ENCODE results near the gene ELF2. TPM values are rescaled to one million over a fixed set of nuclear protein-coding genes. Genes with fewer than 3 reads are reported as not detected.
"Not testable (repeated sequence)": the region's sequence is repeated elsewhere in the genome, so short reads cannot be mapped to it uniquely, and the experiment has no call there.

Gene ELF2
- total RNA-seq, 2 experiments from 2014 or later: 24.2 to 29.7 TPM

GRCh38 chr4:139053909-139054308 lies 123.1 kb downstream of the ELF2 start:
- Mint-ChIP-seq H3K9me3 (no peaks in the 10 kb centered on the region), H3K27me3 (no peaks in the 10 kb centered on the region), H3K4me3 (no peak overlapping the region), H3K4me1 (ENCODE audit: low read depth) (peaks cover 17% of the 10 kb centered on the region), H3K36me3 (peaks cover 22% of the 10 kb centered on the region), H3K27ac (no peak overlapping the region)
- ChIA-PET POLR2A (no interaction called here), CTCF (interaction anchor here (3.6 kb wide), 1 partner anchor 23 kb away, joined by 18 read pairs; no protein-coding TSS in a partner anchor)
- intact Hi-C loops (cut with micrococcal nuclease): no loop called here
- DNase-seq: no peak

GRCh38 chr4:139050446-139050845 lies 126.6 kb downstream of the ELF2 start:
- Mint-ChIP-seq H3K4me1 (ENCODE audit: low read depth) (peaks cover 10% of the 10 kb centered on the region), H3K9me3 (no peaks in the 10 kb centered on the region), H3K4me3 (no peak overlapping the region), H3K27ac (no peak overlapping the region), H3K27me3 (no peaks in the 10 kb centered on the region), H3K36me3 (peaks cover 17% of the 10 kb centered on the region)
- intact Hi-C loops (cut with micrococcal nuclease): no loop called here
- no peak for DNase-seq
- POLR2A ChIA-PET: no interaction called here
- CTCF ChIA-PET: interaction anchor here (1.1 to 1.2 kb wide), 2 partner anchors 20 to 245 kb away, joined by 3 to 6 read pairs; no protein-coding TSS in a partner anchor

- CTCF ChIA-PET: no interaction called here
- no peak overlapping the region for H3K4me3 Mint-ChIP-seq
- peaks cover 5% of the 10 kb centered on the region for H3K4me1 Mint-ChIP-seq (ENCODE audit: low read depth)
- no peak overlapping the region for H3K27ac Mint-ChIP-seq
- H3K27me3 Mint-ChIP-seq: no peaks in the 10 kb centered on the region
- peaks cover 27% of the 10 kb centered on the region for H3K36me3 Mint-ChIP-seq
- POLR2A ChIA-PET: no interaction called here
- DNase-seq: no peak
- H3K9me3 Mint-ChIP-seq: no peaks in the 10 kb centered on the region
- intact Hi-C loops (cut with micrococcal nuclease): no loop called here
These were observed 129.0 kb downstream of the ELF2 start for GRCh38 chr4:139048026-139048425.

- POLR2A ChIA-PET: no interaction called here
- Mint-ChIP-seq H3K4me3 (no peak overlapping the region), H3K36me3 (peaks cover 29% of the 10 kb centered on the region), H3K27me3 (no peaks in the 10 kb centered on the region), H3K27ac (no peak overlapping the region), H3K4me1 (ENCODE audit: low read depth) (peaks cover 8% of the 10 kb centered on the region), H3K9me3 (no peaks in the 10 kb centered on the region)
- no peak for DNase-seq
- intact Hi-C loops (cut with micrococcal nuclease): no loop called here
- CTCF ChIA-PET: interaction anchor here (1.6 to 6.1 kb wide), 2 partner anchors 14 to 15 kb away, joined by 4 to 44 read pairs; no protein-coding TSS in a partner anchor
These were observed 132.7 kb downstream of the ELF2 start for GRCh38 chr4:139044291-139044690.

DNA sequence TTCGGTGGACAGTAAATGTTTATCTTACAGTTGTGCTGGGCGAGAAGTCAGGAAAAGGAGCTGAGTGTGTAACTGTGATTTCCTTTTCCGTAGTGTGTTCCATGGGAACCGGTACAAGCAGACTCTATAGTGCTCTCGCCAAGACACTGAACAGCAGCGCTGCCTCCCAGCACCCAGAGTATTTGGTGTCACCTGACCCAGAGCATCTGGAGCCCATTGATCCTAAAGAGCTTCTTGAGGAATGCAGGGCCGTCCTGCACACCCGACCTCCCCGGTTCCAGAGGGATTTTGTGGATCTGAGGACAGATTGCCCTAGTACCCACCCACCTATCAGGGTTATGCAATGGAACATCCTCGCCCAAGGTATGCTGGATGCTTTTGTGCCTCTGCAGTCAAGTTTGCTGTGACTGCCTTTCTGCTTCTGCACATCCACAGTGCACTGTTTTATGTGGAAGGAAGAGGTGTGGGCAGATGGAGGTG lies 134.0 kb downstream of the ELF2 start:
- Mint-ChIP-seq H3K36me3 (peaks cover 23% of the 10 kb centered on the region), H3K4me1 (ENCODE audit: low read depth) (peaks cover 7% of the 10 kb centered on the region), H3K9me3 (no peaks in the 10 kb centered on the region), H3K27ac (no peak overlapping the region), H3K27me3 (no peaks in the 10 kb centered on the region), H3K4me3 (no peak overlapping the region)
- CTCF ChIA-PET: interaction anchor here (6.1 kb wide), 1 partner anchor 12 kb away, joined by 44 read pairs; no protein-coding TSS in a partner anchor
- POLR2A ChIA-PET: interaction anchor here (0.9 kb wide), 1 partner anchor 28 kb away, joined by 4 read pairs; no protein-coding TSS in a partner anchor
- DNase-seq: no peak
- intact Hi-C loops (cut with micrococcal nuclease): no loop called here

DNA sequence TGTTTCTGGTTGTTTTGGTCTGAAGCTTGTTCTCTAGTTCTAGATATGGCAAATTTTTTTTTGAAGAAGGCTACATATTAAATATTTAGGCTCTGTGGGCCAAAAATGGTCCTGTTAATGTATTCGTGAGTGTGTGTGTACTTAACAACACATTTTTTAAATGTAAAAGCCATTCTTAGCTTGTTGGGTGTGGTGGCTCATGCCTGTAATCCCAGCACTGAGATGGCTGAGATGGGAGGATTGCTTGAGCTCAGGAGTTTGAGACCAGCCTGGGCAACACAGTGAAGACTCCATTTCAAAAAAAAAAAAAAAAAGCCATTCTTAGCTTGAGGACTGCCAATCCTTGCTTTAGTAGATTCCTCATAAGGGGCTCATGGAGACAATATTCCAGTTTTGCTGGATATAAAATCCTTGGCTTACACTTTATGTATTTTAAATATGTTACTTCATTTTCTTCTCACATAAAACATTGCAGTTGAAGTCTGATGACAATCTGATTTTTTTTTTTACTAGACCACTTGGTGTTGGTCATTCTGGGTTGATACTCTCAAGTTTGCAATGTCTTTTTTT lies 138.1 kb downstream of the ELF2 start:
- POLR2A ChIA-PET: no interaction called here
- peaks cover 17% of the 10 kb centered on the region for H3K36me3 Mint-ChIP-seq
- no peak overlapping the region for H3K4me3 Mint-ChIP-seq
- no peaks in the 10 kb centered on the region for H3K9me3 Mint-ChIP-seq
- H3K4me1 Mint-ChIP-seq (ENCODE audit: low read depth): peaks cover 3% of the 10 kb centered on the region
- CTCF ChIA-PET: interaction anchor here (1.4 kb wide), 1 partner anchor 9 kb away, joined by 11 read pairs; no protein-coding TSS in a partner anchor
- DNase-seq: no peak
- H3K27ac Mint-ChIP-seq: no peak overlapping the region
- intact Hi-C loops (cut with micrococcal nuclease): no loop called here
- H3K27me3 Mint-ChIP-seq: no peaks in the 10 kb centered on the region

DNA sequence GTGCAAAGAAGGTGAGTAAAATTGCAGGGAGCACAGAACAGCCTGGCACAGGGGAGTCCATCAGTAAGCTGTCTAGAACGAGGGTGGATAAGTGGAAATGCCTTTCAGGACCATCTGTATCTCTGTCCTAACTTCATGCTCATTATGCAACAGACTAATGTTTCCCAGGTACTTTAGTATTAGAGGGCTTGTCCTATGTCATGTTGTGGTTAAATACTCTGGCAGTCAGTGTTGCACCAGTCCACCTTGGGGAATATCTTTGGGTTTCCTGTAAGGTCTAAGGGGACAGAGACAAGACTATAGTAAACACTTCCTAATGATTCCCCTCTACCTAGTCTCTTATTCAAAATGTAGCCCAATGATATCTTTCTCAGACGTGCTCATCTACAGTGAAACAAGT lies 140.1 kb downstream of the ELF2 start:
- POLR2A ChIA-PET: no interaction called here

GRCh38 chr4:139035650-139036049 lies 141.4 kb downstream of the ELF2 start:
- POLR2A ChIA-PET: no interaction called here
- no peak overlapping the region for H3K27ac Mint-ChIP-seq
- intact Hi-C loops (cut with micrococcal nuclease): no loop called here

More for the DNA sequence above, 140.1 kb downstream of the ELF2 start:
- Mint-ChIP-seq H3K27ac (no peak overlapping the region), H3K27me3 (no peaks in the 10 kb centered on the region), H3K4me3 (no peak overlapping the region), H3K36me3 (peaks cover 11% of the 10 kb centered on the region), H3K4me1 (ENCODE audit: low read depth) (peaks cover 6% of the 10 kb centered on the region), H3K9me3 (no peaks in the 10 kb centered on the region)
- intact Hi-C loops (cut with micrococcal nuclease): no loop called here
- CTCF ChIA-PET: no interaction called here
- DNase-seq: no peak

DNA sequence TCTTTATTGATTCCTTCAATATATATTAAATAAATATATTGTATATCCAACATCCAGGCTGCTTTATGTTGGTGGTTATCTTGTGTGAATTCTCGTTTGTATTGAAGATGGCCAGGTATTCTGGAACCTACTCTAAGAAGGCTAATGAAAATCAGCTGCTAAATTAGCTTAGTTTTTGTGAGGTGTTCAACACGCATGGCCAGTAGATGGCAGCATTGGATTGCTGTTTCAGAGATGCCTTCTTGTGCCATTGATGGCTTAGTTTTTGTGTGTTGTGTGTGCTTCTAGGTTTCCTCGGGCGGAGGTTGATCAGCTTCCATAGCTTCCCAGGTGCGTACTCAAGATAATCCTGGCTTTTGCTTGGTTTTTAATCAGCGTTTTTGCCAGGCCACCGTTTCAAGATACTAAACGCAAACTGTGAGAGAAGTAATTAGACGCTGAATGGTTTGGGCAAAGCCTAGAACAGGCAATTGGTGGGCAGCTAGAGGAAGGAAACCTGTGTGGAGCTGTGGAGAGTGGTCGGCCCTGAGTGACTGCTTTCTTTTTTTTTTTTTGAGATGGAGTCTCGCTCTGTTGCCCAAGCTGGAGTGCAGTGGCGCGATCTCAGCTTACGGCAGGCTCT lies 146.3 kb downstream of the ELF2 start:
- Mint-ChIP-seq H3K36me3 (peaks cover 7% of the 10 kb centered on the region), H3K9me3 (no peaks in the 10 kb centered on the region), H3K4me1 (ENCODE audit: low read depth) (peaks cover 10% of the 10 kb centered on the region), H3K4me3 (no peak overlapping the region), H3K27me3 (no peaks in the 10 kb centered on the region), H3K27ac (no peak overlapping the region)
- ChIA-PET POLR2A (interaction anchor here (0.9 to 1.3 kb wide), 4 partner anchors 10 to 265 kb away, joined by 3 to 6 read pairs (median 4); partner anchors contain the start of gene NOCT), CTCF (interaction anchor here (0.6 to 3.4 kb wide), 64 partner anchors 8 to 622 kb away, joined by 3 to 63 read pairs (median 4); partner anchors contain the start of genes ELF2, MGARP, NAA15 and NOCT)
- intact Hi-C loops (cut with micrococcal nuclease): loop anchor here (1.0 to 5.0 kb wide), 5 partner anchors 54 to 265 kb away; partner anchors contain the start of gene ELF2
- DNase-seq: peak; percentile 78

More at GRCh38 chr4:139035650-139036049, 141.4 kb downstream of the ELF2 start:
- Mint-ChIP-seq H3K36me3 (peaks cover 9% of the 10 kb centered on the region), H3K4me3 (no peak overlapping the region), H3K27me3 (no peaks in the 10 kb centered on the region), H3K9me3 (no peaks in the 10 kb centered on the region), H3K4me1 (ENCODE audit: low read depth) (peaks cover 9% of the 10 kb centered on the region)
- no peak for DNase-seq
- CTCF ChIA-PET: no interaction called here

DNA sequence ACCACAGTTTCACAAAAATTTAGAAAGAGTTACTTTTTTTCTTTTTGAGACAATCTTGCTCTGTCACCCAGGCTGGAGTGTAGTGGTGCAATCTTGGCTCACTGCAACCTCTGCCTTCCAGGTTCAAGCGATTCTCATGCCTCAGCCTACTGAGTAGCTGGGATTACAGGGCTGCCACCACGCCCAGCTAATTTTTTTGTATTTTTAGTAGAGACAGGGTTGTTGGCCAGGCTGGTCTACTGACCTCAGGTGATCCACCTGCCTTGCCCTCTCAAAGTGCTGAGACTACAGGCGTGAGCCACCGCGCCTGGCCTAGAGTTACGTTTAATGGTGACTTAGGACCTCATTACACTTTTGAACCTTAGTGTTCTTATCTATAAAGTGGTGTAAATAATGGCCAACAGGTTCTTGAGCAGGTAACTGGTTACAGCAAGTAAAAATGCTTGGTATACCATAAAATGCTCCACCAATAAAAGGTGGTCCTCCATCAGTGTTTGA lies 147.1 kb downstream of the ELF2 start:
- H3K27ac Mint-ChIP-seq; H3K27me3 Mint-ChIP-seq; H3K36me3 Mint-ChIP-seq; H3K4me3 Mint-ChIP-seq; DNase-seq; H3K9me3 Mint-ChIP-seq; H3K4me1 Mint-ChIP-seq (ENCODE audit: low read depth): not testable (repeated sequence)
- ChIA-PET CTCF (interaction anchor here (0.6 to 3.4 kb wide), 61 partner anchors 8 to 501 kb away, joined by 3 to 63 read pairs (median 4); partner anchors contain the start of genes ELF2, MGARP, NAA15 and NOCT), POLR2A (interaction anchor here (0.9 to 1.3 kb wide), 4 partner anchors 9 to 266 kb away, joined by 3 to 6 read pairs (median 4); partner anchors contain the start of gene NOCT)
- intact Hi-C loops (cut with micrococcal nuclease): loop anchor here (1.0 to 5.0 kb wide), 5 partner anchors 55 to 265 kb away; partner anchors contain the start of gene ELF2

GRCh38 chr4:139028191-139028661 lies 148.8 kb downstream of the ELF2 start:
- intact Hi-C loops (cut with micrococcal nuclease): no loop called here
- no peak for DNase-seq
- ChIA-PET POLR2A (interaction anchor here (1.1 kb wide), 1 partner anchor 51 kb away, joined by 3 read pairs; no protein-coding TSS in a partner anchor), CTCF (interaction anchor here (0.6 to 1.4 kb wide), 4 partner anchors 10 to 624 kb away, joined by 3 to 4 read pairs (median 3); no protein-coding TSS in a partner anchor)
- H3K27ac Mint-ChIP-seq: no peak overlapping the region
- H3K27me3 Mint-ChIP-seq: no peaks in the 10 kb centered on the region
- H3K9me3 Mint-ChIP-seq: no peaks in the 10 kb centered on the region
- H3K36me3 Mint-ChIP-seq: peaks cover 3% of the 10 kb centered on the region
- H3K4me1 Mint-ChIP-seq (ENCODE audit: low read depth): peaks cover 10% of the 10 kb centered on the region
- H3K4me3 Mint-ChIP-seq: no peak overlapping the region

DNA sequence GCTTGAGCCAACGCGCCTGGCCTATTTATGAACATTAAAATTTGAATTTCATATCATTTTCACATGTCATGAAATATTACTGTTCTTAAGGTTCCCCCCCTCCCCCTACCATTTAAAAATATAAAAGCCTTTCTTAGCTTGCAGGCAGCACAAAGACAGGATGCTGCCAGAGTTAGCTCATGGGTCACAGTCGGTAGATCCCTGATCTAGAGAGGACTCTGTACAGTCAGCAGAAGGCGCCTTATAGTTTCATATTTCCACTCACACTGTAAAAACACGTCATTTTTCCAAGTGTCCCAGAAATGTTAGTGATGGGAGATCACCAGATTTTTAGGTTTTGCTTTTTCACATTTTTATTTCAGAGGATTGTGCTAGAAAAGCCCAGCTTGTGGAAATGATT lies 149.2 kb downstream of the ELF2 start:
- H3K9me3 Mint-ChIP-seq: no peaks in the 10 kb centered on the region
- H3K36me3 Mint-ChIP-seq: peaks cover 5% of the 10 kb centered on the region
- ChIA-PET POLR2A (interaction anchor here (1.1 kb wide), 1 partner anchor 51 kb away, joined by 3 read pairs; no protein-coding TSS in a partner anchor), CTCF (interaction anchor here (0.6 to 1.3 kb wide), 3 partner anchors 10 to 624 kb away, joined by 3 read pairs; no protein-coding TSS in a partner anchor)
- no peak overlapping the region for H3K27ac Mint-ChIP-seq
- intact Hi-C loops (cut with micrococcal nuclease): no loop called here
- peaks cover 10% of the 10 kb centered on the region for H3K4me1 Mint-ChIP-seq (ENCODE audit: low read depth)
- H3K27me3 Mint-ChIP-seq: no peaks in the 10 kb centered on the region
- no peak overlapping the region for H3K4me3 Mint-ChIP-seq
- no peak for DNase-seq

Measured in activated CD4-positive, alpha-beta memory T cell treated with anti-CD3 and anti-CD28 coated beads for 36 hours (primary cell).